Adrenal gland (tissue), 12 donors: ENCODE measurements around the gene CENPC. TPM values are rescaled to one million over a fixed set of nuclear protein-coding genes. Genes with fewer than 3 reads are reported as not detected.
"Not testable (repeated sequence)": the region's sequence is repeated elsewhere in the genome, so short reads cannot be mapped to it uniquely, and the experiment has no call there.

ENCODE experiments used
- DNase-seq, 7 donors: peaks; one replicate each; pipeline ENCODE4 v3.0.0-alpha.2; 2019 to 2020
- H3K27ac ChIP-seq, 5 donors: fragments of 200-600 bp; sonication (generic) in 4 of 5; 1 replicate in 3 of 5; 2 replicates in 2 of 5; pipeline versions ENCODE4 v1.5.1 to v1.8.0; 2016 to 2020; ENCODE audit warnings: mild to moderate bottlenecking in 1 of 5
- H3K27me3 ChIP-seq: fragments of 200-600 bp; 2 replicates; pipeline ENCODE4 v1.8.0; 2021
- H3K36me3 ChIP-seq, 2 donors: fragments of 200-600 bp; replicated peaks in 1 of 2; 1 replicate in 1 of 2; 2 replicates in 1 of 2; pipeline versions ENCODE4 v1.5.1 to v1.8.0; 2018 to 2022
- H3K4me1 ChIP-seq, 2 donors: fragments of 200-600 bp; replicated peaks in 1 of 2; 1 replicate in 1 of 2; 2 replicates in 1 of 2; pipeline versions ENCODE4 v1.5.1 to v1.8.0; 2018 to 2021
- H3K4me3 ChIP-seq, 4 donors: fragments of 200-600 bp; sonication (generic) in 3 of 4; one replicate each; pipeline ENCODE4 v1.5.1; 2016 to 2018
- H3K9me3 ChIP-seq, 3 donors: fragments of 200-600 bp; sonication (generic) in 1 of 3; replicated peaks in 1 of 3; 1 replicate in 2 of 3; 2 replicates in 1 of 3; pipeline versions ENCODE4 v1.5.1 to v1.8.0; 2016 to 2021
- POLR2A ChIP-seq, 2 donors: fragments of 450-650 bp; IDR thresholded peaks; one replicate each; pipeline ENCODE4 v1.6.1; 2017; ENCODE audit warnings: antibody characterized with exemption in 2 of 2, mild to moderate bottlenecking in 2 of 2, moderate library complexity in 1 of 2
- WGBS, 4 donors: extraction: QIAGEN DNeasy Blood & Tissue Kit in 2 of 4; methylation state at CpG; one replicate each; pipeline versions ENCODE4 v1.1.5 to v1.1.7; 2013 to 2017; 5-methylcytosine and 5-hydroxymethylcytosine counted together
- intact Hi-C, 2 donors: fragments of 100-400 bp; cut with DNase I; formaldehyde crosslinking; loops; one replicate each; pipeline versions ENCODE4 v1.14.1 to v1.15.0; 2022 to 2023
- polyA plus RNA-seq, 3 donors: library from polyadenylated mRNA; stranded (reverse); fragments of 200-250 nt in 2 of 3; fragments of 350-450 nt in 1 of 3; fragmentation: Illumina TruSeq in 1 of 3; extraction: RNeasy Lipid Tissue Mini Kit (QIAGEN cat#74804) in 1 of 3; gene quantifications; one replicate each; pipeline ENCODE4 v1.2.3, GENCODE V29; 2013 to 2014
- total RNA-seq, 9 donors: library from RNA; depleted of rRNA in 4 of 9; stranded (reverse); fragments of >200 nt in 4 of 9; fragments of 120-200 nt in 1 of 9; fragmentation: NEBNext Ultra II Directional in 1 of 9; extraction: Animal tissue kit (Norgen Biotek cat#: 25700) in 1 of 9; gene quantifications; one replicate each; pipeline versions ENCODE4 v1.1.0 to v1.2.4, GENCODE V29; 2013 to 2023
- TF ChIP-seq, protein P1 (sequence below), 6 experiments: fragments of 450-650 bp in 4 of 6; fragments of 200-600 bp in 2 of 6; sonication (generic) in 1 of 6; IDR thresholded peaks; 1 replicate in 5 of 6; 2 replicates in 1 of 6; pipeline versions ENCODE4 v1.5.1 to v1.8.0; 2016 to 2021; ENCODE audit warnings: antibody characterized with exemption in 6 of 6, mild to moderate bottlenecking in 2 of 6, moderate library complexity in 1 of 6
- donor health status: healthy with polysubstance abuse.
- donor health status: Bipolar disorder and iron deficiency.
- donor health status: DM: yes; HTN: yes; CAD: no.
- donor health status: DM: no; HTN: no; CAD: no.
- donor health status: DM: no; HTN: no; CAD: no.
- donor health status: DM: yes; HTN: yes; CAD: no.

Gene CENPC
- total and polyA plus RNA-seq, 12 donors = 5.8 to 31.1 (median 16.6) TPM

DNA sequence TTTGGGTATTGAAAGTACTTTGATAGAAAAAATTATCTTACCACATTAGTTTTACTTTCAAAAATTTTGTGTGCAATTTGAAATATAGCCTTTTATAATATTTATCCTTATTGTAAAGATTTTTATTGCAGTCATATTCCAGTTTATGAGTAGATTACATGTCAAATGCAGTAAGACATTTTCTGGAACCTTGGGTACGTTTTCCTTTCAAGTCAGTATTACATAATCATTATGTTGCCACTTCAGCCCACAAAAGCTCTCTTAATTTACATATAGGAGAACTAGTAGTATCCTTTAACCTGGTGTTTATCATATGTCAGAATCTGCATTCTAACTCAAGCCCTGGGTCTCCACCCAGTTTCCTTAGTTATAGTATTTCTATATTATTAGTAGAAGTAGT is 98.5 kb downstream of the CENPC start:
- 68 to 72% (median 71%) methylated on average over 1 of the region's 1 CpG for WGBS, 4 donors
- no peaks in the 10 kb centered on the region for H3K36me3 ChIP-seq
- no peaks in the 10 kb centered on the region for H3K27me3 ChIP-seq
- TF ChIP-seq, protein P1, sequence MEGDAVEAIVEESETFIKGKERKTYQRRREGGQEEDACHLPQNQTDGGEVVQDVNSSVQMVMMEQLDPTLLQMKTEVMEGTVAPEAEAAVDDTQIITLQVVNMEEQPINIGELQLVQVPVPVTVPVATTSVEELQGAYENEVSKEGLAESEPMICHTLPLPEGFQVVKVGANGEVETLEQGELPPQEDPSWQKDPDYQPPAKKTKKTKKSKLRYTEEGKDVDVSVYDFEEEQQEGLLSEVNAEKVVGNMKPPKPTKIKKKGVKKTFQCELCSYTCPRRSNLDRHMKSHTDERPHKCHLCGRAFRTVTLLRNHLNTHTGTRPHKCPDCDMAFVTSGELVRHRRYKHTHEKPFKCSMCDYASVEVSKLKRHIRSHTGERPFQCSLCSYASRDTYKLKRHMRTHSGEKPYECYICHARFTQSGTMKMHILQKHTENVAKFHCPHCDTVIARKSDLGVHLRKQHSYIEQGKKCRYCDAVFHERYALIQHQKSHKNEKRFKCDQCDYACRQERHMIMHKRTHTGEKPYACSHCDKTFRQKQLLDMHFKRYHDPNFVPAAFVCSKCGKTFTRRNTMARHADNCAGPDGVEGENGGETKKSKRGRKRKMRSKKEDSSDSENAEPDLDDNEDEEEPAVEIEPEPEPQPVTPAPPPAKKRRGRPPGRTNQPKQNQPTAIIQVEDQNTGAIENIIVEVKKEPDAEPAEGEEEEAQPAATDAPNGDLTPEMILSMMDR (IDR thresholded peaks at IDR 0.05) = no peak
- TF ChIP-seq POLR2A (IDR thresholded peaks at IDR 0.05) = no peak
- H3K4me3 ChIP-seq = no peak overlapping the region
- intact Hi-C loops = no loop called here
- no peak overlapping the region for H3K27ac ChIP-seq
- no peaks in the 10 kb centered on the region for H3K4me1 ChIP-seq
- no peaks in the 10 kb centered on the region for H3K9me3 ChIP-seq
- no peak for DNase-seq

- DNase-seq, H3K36me3 ChIP-seq, intact Hi-C loops, H3K4me1 ChIP-seq, H3K4me3 ChIP-seq, H3K27me3 ChIP-seq, H3K27ac ChIP-seq, H3K9me3 ChIP-seq: not testable (repeated sequence)
- WGBS, 4 donors = 78 to 87% (median 81%) methylated on average over 20 to 25 of the region's 25 CpGs
Measured at GRCh38 chr4:67445881-67446280, 99.4 kb downstream of the CENPC start.

DNA sequence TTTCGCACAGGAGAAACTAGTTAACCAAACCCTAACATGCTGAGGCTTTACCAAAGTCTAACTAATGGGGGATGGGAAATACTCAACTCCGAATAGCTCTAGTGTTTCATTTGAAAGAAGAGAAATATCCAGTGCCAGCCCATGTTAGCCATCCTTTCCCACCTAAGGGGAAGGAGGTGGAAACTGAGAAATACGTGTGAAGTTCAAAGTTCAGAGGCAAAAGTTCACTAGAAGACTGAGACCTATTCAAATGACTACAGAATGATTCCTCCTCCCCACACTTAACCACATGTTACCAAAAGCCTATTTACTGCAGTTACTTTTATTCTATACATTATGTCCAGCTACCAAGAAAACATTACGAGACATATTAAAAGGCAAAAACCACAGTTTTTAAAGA is 106.3 kb downstream of the CENPC start:
- Histone ChIP-seq H3K4me3 (no peak overlapping the region), H3K27me3 (no peaks in the 10 kb centered on the region), H3K9me3 (no peaks in the 10 kb centered on the region), H3K36me3 (no peaks in the 10 kb centered on the region), H3K27ac (no peak overlapping the region), H3K4me1 (no peaks in the 10 kb centered on the region)
- 92 to 97% (median 95%) methylated on average over 4 of the region's 4 CpGs for WGBS, 4 donors
- no peak for DNase-seq
- no peak for TF ChIP-seq POLR2A (IDR thresholded peaks at IDR 0.05)
- intact Hi-C loops = no loop called here

- TF ChIP-seq POLR2A (IDR thresholded peaks at IDR 0.05) = no peak
- TF ChIP-seq, protein P1 (IDR thresholded peaks at IDR 0.05) = no peak
- H3K9me3 ChIP-seq = no peaks in the 10 kb centered on the region
- 62 to 74% (median 72%) methylated on average over 2 of the region's 2 CpGs for WGBS, 4 donors
- intact Hi-C loops = no loop called here
- no peak for DNase-seq
- no peak overlapping the region for H3K4me3 ChIP-seq
- no peak overlapping the region for H3K27ac ChIP-seq
- H3K27me3 ChIP-seq = no peaks in the 10 kb centered on the region
- H3K4me1 ChIP-seq = no peaks in the 10 kb centered on the region
- H3K36me3 ChIP-seq = no peaks in the 10 kb centered on the region
Measured at GRCh38 chr4:67437974-67438713, 107.2 kb downstream of the CENPC start.

- intact Hi-C loops = no loop called here
- H3K27me3 ChIP-seq = no peaks in the 10 kb centered on the region
- 60 to 91% (median 79%) methylated on average over 2 of the region's 2 CpGs for WGBS, 4 donors
- DNase-seq = no peak
- no peak overlapping the region for H3K4me3 ChIP-seq
- H3K9me3 ChIP-seq = no peaks in the 10 kb centered on the region
- TF ChIP-seq, protein P1 (IDR thresholded peaks at IDR 0.05) = no peak
- no peak for TF ChIP-seq POLR2A (IDR thresholded peaks at IDR 0.05)
- no peaks in the 10 kb centered on the region for H3K36me3 ChIP-seq
- no peaks in the 10 kb centered on the region for H3K4me1 ChIP-seq
- no peak overlapping the region for H3K27ac ChIP-seq
Measured at GRCh38 chr4:67436742-67437141, 108.6 kb downstream of the CENPC start.
